SK-N-SH (cell line): ENCODE data around the gene GALNT13. TPM values are rescaled to one million over a fixed set of nuclear protein-coding genes. Genes with fewer than 3 reads are reported as not detected.

Experiments used
- CTCF ChIA-PET: fragments of 300-600, 350-600 bp; formaldehyde crosslinking; extraction: SDS; loops from one replicate; lab custom pipeline; 2021; lab: Yijun Ruan, JAX
- POLR2A ChIA-PET: fragments of 350-600 bp; sonication (Branson Sonifier 250); formaldehyde crosslinking; extraction: SDS; loops from one replicate; lab custom pipeline; 2020; ENCODE audit warnings: antibody characterized with exemption, inconsistent platforms; lab: Yijun Ruan, JAX
- DNase-seq: peaks from one replicate; pipeline ENCODE4 v3.0.0; 2012
- H2AFZ ChIP-seq: fragments of 200-600 bp; sonication (generic); 2 replicates; pipeline ENCODE4 v1.8.1; 2016; ENCODE audit warnings: antibody characterized with exemption, mild to moderate bottlenecking, low read depth
- H3F3A ChIP-seq: fragments of 200-600 bp; sonication (generic); replicated peaks from 2 replicates; pipeline ENCODE3; 2016; ENCODE audit warnings: antibody characterized with exemption, mild to moderate bottlenecking; ENCODE audit not compliant: insufficient read depth
- H3K27ac ChIP-seq, 2 experiments: fragments of 200-500 bp in 1 of 2; fragments of 200-600 bp in 1 of 2; sonication (Bioruptor generic) in 1 of 2; sonication (generic), shearing (Covaris generic) in 1 of 2; 2 replicates each; pipeline versions ENCODE4 v1.5.1 to v1.6.1; 2014 to 2016; ENCODE audit warnings: low read depth in 2 of 2, inconsistent platforms in 1 of 2, low read length in 1 of 2, mild to moderate bottlenecking in 1 of 2, mixed read lengths in 1 of 2
- H3K27me3 ChIP-seq: fragments of 200-600 bp; sonication (generic), shearing (Covaris generic); 2 replicates; pipeline ENCODE4 v1.6.1; 2016; ENCODE audit warnings: mixed run types; ENCODE audit not compliant: insufficient read depth
- H3K36me3 ChIP-seq, 2 experiments: fragments of 200-500 bp in 1 of 2; fragments of 200-600 bp in 1 of 2; sonication (Bioruptor generic) in 1 of 2; sonication (generic) in 1 of 2; replicated peaks in 1 of 2; 2 replicates each; pipeline versions ENCODE3 to v1.5.1; 2014 to 2016; ENCODE audit warnings: low read length in 1 of 2, mild to moderate bottlenecking in 1 of 2; ENCODE audit not compliant: insufficient read depth in 2 of 2, control insufficient read depth in 1 of 2
- H3K4me1 ChIP-seq, 2 experiments: fragments of 200-500 bp in 1 of 2; fragments of 200-600 bp in 1 of 2; sonication (Bioruptor generic) in 1 of 2; sonication (generic), shearing (Covaris generic) in 1 of 2; 2 replicates each; pipeline versions ENCODE4 v1.5.1 to v1.6.1; 2014 to 2016; ENCODE audit warnings: low read depth in 1 of 2, low read length in 1 of 2, mixed run types in 1 of 2; ENCODE audit not compliant: insufficient read depth in 2 of 2, control insufficient read depth in 1 of 2
- H3K4me2 ChIP-seq: fragments of 200-600 bp; sonication (generic), shearing (Covaris generic); 2 replicates; pipeline ENCODE4 v1.6.1; 2017; ENCODE audit warnings: mixed run types
- H3K4me3 ChIP-seq, 2 experiments: fragments of 200-500 bp in 1 of 2; fragments of 200-600 bp in 1 of 2; sonication (Bioruptor generic) in 1 of 2; sonication (generic), shearing (Covaris generic) in 1 of 2; 2 replicates each; pipeline versions ENCODE4 v1.5.1 to v1.8.1; 2014 to 2016; ENCODE audit warnings: low read depth in 2 of 2, inconsistent platforms in 1 of 2, low read length in 1 of 2, mild to moderate bottlenecking in 1 of 2, mixed read lengths in 1 of 2, moderate library complexity in 1 of 2
- H3K79me2 ChIP-seq: fragments of 200-600 bp; sonication (generic); 2 replicates; pipeline ENCODE4 v1.8.1; 2017; ENCODE audit warnings: mild to moderate bottlenecking; ENCODE audit not compliant: insufficient read depth
- H3K9ac ChIP-seq: fragments of 200-600 bp; sonication (generic); 2 replicates; pipeline ENCODE4 v1.6.1; 2017; ENCODE audit warnings: mixed run types
- H3K9me2 ChIP-seq: fragments of 200-600 bp; sonication (generic); 2 replicates; pipeline ENCODE4 v1.6.1; 2017; ENCODE audit warnings: mixed run types
- H3K9me3 ChIP-seq: fragments of 200-600 bp; sonication (generic); 2 replicates; pipeline ENCODE4 v1.6.1; 2017; ENCODE audit warnings: mixed run types, mild to moderate bottlenecking, moderate library complexity
- H4K20me1 ChIP-seq: fragments of 200-600 bp; sonication (generic); 2 replicates; pipeline ENCODE4 v1.6.1; 2017; ENCODE audit warnings: mild to moderate bottlenecking, mixed run types; ENCODE audit not compliant: insufficient read depth
- CHD2 ChIP-seq: fragments of 150-350 bp; IDR thresholded peaks from 2 replicates; pipeline ENCODE4 v1.6.1; 2018; ENCODE audit warnings: low read length; ENCODE audit not compliant: partially characterized antibody
- FOXM1 ChIP-seq: IDR thresholded peaks from 2 replicates; pipeline ENCODE4 v1.4.0; 2012; ENCODE audit warnings: low read depth, mild to moderate bottlenecking
- IRF3 ChIP-seq: fragments of 150-350 bp; IDR thresholded peaks from 2 replicates; pipeline ENCODE4 v1.6.1; 2016; ENCODE audit warnings: mild to moderate bottlenecking, low read depth, low read length
- JUND ChIP-seq: IDR thresholded peaks from 2 replicates; pipeline ENCODE4 v1.4.0; 2012
- NFIC ChIP-seq: IDR thresholded peaks from 2 replicates; pipeline ENCODE4 v1.4.0; 2012; ENCODE audit warnings: borderline replicate concordance
- RAD21 ChIP-seq: IDR thresholded peaks from 2 replicates; pipeline ENCODE4 v1.6.1; 2012; ENCODE audit warnings: mild to moderate bottlenecking, low read length
- RFX5 ChIP-seq: IDR thresholded peaks from 2 replicates; pipeline ENCODE4 v1.6.1; 2012; ENCODE audit warnings: mild to moderate bottlenecking, improper control_type of control experiment, low read length
- SMC3 ChIP-seq: IDR thresholded peaks from 2 replicates; pipeline ENCODE4 v1.6.1; 2012; ENCODE audit warnings: low read depth, low read length, improper control_type of control experiment
- TAF1 ChIP-seq: IDR thresholded peaks from 2 replicates; pipeline ENCODE4 v1.6.1; 2012; ENCODE audit warnings: low read depth, mild to moderate bottlenecking, low read length, moderate library complexity, borderline replicate concordance
- TEAD4 ChIP-seq: IDR thresholded peaks from 2 replicates; pipeline ENCODE4 v1.4.0; 2012; ENCODE audit warnings: mild to moderate bottlenecking, borderline replicate concordance; ENCODE audit not compliant: insufficient read depth
- YY1 ChIP-seq: IDR thresholded peaks from 2 replicates; pipeline ENCODE4 v1.4.0; 2012; ENCODE audit warnings: low read depth, mild to moderate bottlenecking
- WGBS: methylation state at CpG from one replicate; pipeline ENCODE4 v1.1.6; 2017; ENCODE audit warnings: low lambda C conversion rate; 5-methylcytosine and 5-hydroxymethylcytosine counted together
- polyA plus RNA-seq, 3 experiments: library from polyadenylated mRNA; depleted of rRNA; stranded (reverse); fragments of >200 nt; gene quantifications; 2 replicates each; pipeline ENCODE4 v1.2.3, GENCODE V29; 2012
- TF ChIP-seq, protein P1 (sequence below): IDR thresholded peaks from 2 replicates; pipeline ENCODE4; 2012
- TF ChIP-seq, protein P2 (sequence below): IDR thresholded peaks from 2 replicates; pipeline ENCODE4 v1.6.1; 2012; ENCODE audit warnings: mild to moderate bottlenecking, low read depth, low read length, moderate library complexity
- TF ChIP-seq, protein P3 (sequence below): IDR thresholded peaks from 2 replicates; pipeline ENCODE4 v1.4.0; 2012; ENCODE audit warnings: low read depth, borderline replicate concordance

Gene GALNT13
- polyA plus RNA-seq, 1 of the 3 experiments (the other 2 are of a cell fraction), result 0.33 TPM

- Histone ChIP-seq H3K4me2 (no peak overlapping the region), H3K9me3 (no peaks in the 10 kb centered on the region), H4K20me1 (no peaks in the 10 kb centered on the region), H3K79me2 (no peaks in the 10 kb centered on the region), H3K9ac (no peak overlapping the region), H3F3A (no peaks in the 10 kb centered on the region), H3K4me3 (no peak overlapping the region), H2AFZ (no peak overlapping the region), H3K27me3 (no peaks in the 10 kb centered on the region), H3K36me3 (no peaks in the 10 kb centered on the region), H3K4me1 (no peaks in the 10 kb centered on the region; a peak in 1 of 4 replicates), H3K27ac (no peak overlapping the region), H3K9me2 (no peaks in the 10 kb centered on the region)
- POLR2A ChIA-PET, result no interaction called here
- no peak for TF ChIP-seq TAF1
- no peak for TF ChIP-seq NFIC
- no peak for TF ChIP-seq TEAD4
- TF ChIP-seq, protein P1, sequence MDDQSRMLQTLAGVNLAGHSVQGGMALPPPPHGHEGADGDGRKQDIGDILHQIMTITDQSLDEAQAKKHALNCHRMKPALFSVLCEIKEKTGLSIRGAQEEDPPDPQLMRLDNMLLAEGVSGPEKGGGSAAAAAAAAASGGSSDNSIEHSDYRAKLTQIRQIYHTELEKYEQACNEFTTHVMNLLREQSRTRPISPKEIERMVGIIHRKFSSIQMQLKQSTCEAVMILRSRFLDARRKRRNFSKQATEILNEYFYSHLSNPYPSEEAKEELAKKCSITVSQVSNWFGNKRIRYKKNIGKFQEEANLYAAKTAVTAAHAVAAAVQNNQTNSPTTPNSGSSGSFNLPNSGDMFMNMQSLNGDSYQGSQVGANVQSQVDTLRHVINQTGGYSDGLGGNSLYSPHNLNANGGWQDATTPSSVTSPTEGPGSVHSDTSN, result no peak
- TF ChIP-seq, protein P2, sequence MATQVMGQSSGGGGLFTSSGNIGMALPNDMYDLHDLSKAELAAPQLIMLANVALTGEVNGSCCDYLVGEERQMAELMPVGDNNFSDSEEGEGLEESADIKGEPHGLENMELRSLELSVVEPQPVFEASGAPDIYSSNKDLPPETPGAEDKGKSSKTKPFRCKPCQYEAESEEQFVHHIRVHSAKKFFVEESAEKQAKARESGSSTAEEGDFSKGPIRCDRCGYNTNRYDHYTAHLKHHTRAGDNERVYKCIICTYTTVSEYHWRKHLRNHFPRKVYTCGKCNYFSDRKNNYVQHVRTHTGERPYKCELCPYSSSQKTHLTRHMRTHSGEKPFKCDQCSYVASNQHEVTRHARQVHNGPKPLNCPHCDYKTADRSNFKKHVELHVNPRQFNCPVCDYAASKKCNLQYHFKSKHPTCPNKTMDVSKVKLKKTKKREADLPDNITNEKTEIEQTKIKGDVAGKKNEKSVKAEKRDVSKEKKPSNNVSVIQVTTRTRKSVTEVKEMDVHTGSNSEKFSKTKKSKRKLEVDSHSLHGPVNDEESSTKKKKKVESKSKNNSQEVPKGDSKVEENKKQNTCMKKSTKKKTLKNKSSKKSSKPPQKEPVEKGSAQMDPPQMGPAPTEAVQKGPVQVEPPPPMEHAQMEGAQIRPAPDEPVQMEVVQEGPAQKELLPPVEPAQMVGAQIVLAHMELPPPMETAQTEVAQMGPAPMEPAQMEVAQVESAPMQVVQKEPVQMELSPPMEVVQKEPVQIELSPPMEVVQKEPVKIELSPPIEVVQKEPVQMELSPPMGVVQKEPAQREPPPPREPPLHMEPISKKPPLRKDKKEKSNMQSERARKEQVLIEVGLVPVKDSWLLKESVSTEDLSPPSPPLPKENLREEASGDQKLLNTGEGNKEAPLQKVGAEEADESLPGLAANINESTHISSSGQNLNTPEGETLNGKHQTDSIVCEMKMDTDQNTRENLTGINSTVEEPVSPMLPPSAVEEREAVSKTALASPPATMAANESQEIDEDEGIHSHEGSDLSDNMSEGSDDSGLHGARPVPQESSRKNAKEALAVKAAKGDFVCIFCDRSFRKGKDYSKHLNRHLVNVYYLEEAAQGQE, result no peak
- TF ChIP-seq JUND, result no peak
- no peak for TF ChIP-seq SMC3
- TF ChIP-seq, protein P3, sequence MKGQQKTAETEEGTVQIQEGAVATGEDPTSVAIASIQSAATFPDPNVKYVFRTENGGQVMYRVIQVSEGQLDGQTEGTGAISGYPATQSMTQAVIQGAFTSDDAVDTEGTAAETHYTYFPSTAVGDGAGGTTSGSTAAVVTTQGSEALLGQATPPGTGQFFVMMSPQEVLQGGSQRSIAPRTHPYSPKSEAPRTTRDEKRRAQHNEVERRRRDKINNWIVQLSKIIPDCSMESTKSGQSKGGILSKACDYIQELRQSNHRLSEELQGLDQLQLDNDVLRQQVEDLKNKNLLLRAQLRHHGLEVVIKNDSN, result no peak
- no peak for TF ChIP-seq RAD21
- no peak for TF ChIP-seq FOXM1
- no peak for TF ChIP-seq CHD2
- no peak for TF ChIP-seq YY1
- no peak for TF ChIP-seq RFX5
- no peak for TF ChIP-seq IRF3
- DNase-seq, result no peak
- CTCF ChIA-PET, result interaction anchor here (0.7 kb wide), 1 partner anchor 10 kb away, joined by 4 read pairs; no protein-coding TSS in a partner anchor
- 66% methylated on average over 1 of the region's 1 CpG for WGBS
These were observed 519.3 kb downstream of the GALNT13 start for GRCh38 chr2:154391051-154391450.
